Neuronal stem cell (in vitro differentiated cells): ENCODE results near the gene CLTA. TPM values are rescaled to one million over a fixed set of nuclear protein-coding genes. Genes with fewer than 3 reads are reported as not detected.

ENCODE experiments used
- DNase-seq: peaks from one replicate; pipeline ENCODE4 v3.0.0-alpha.2; 2013; ENCODE audit warnings: low spot score
- H2AFZ ChIP-seq: one replicate; pipeline ENCODE4 v1.6.1; 2013; ENCODE audit warnings: mild to moderate bottlenecking, low read length, inconsistent platforms
- H2AK5ac ChIP-seq: 2 replicates; pipeline ENCODE4 v1.6.1; 2013; ENCODE audit warnings: low read depth, mild to moderate bottlenecking, inconsistent platforms, low read length, moderate library complexity, mixed read lengths
- H2BK120ac ChIP-seq: 2 replicates; pipeline ENCODE4 v1.6.1; 2013; ENCODE audit warnings: low read depth, mild to moderate bottlenecking, inconsistent platforms, low read length, moderate library complexity, mixed read lengths
- H2BK12ac ChIP-seq: one replicate; pipeline ENCODE4 v1.6.1; 2013; ENCODE audit warnings: low read length, inconsistent platforms
- H2BK15ac ChIP-seq: 2 replicates; pipeline ENCODE4 v1.6.1; 2013; ENCODE audit warnings: mild to moderate bottlenecking, low read length, inconsistent platforms, mixed read lengths
- H2BK5ac ChIP-seq: one replicate; pipeline ENCODE4 v1.6.1; 2013; ENCODE audit warnings: inconsistent platforms, mild to moderate bottlenecking, low read length, moderate library complexity
- H3K14ac ChIP-seq: one replicate; pipeline ENCODE4 v1.6.1; 2013; ENCODE audit warnings: low read length, inconsistent platforms
- H3K18ac ChIP-seq: 2 replicates; pipeline ENCODE4 v1.6.1; 2013; ENCODE audit warnings: low read length, inconsistent platforms
- H3K23ac ChIP-seq: 2 replicates; pipeline ENCODE4 v1.6.1; 2013; ENCODE audit warnings: low read depth, mild to moderate bottlenecking, mixed read lengths, low read length, inconsistent platforms; ENCODE audit not compliant: poor library complexity
- H3K27ac ChIP-seq: replicated peaks from 3 replicates; pipeline ENCODE4 v1.5.1; 2013; ENCODE audit warnings: low read length, inconsistent platforms
- H3K27me3 ChIP-seq, 3 experiments: 2 replicates each; pipeline ENCODE4 v1.6.1; 2013; ENCODE audit warnings: low read length in 3 of 3, mild to moderate bottlenecking in 2 of 3, inconsistent platforms in 1 of 3, low read depth in 1 of 3, mixed read lengths in 1 of 3, moderate library complexity in 1 of 3; ENCODE audit not compliant: control insufficient read depth in 3 of 3, insufficient read depth in 3 of 3
- H3K36me3 ChIP-seq, 2 donors: replicated peaks in 1 of 2; 2 replicates each; pipeline ENCODE4 v1.6.1; 2013; ENCODE audit warnings: low read length in 2 of 2; ENCODE audit not compliant: control insufficient read depth in 2 of 2, insufficient read depth in 2 of 2
- H3K4ac ChIP-seq: 2 replicates; pipeline ENCODE4 v1.6.1; 2013; ENCODE audit warnings: inconsistent platforms, mild to moderate bottlenecking, low read length, moderate library complexity
- H3K4me1 ChIP-seq, 2 donors: 1 replicate in 1 of 2; 2 replicates in 1 of 2; pipeline ENCODE4 v1.6.1; 2013; ENCODE audit warnings: low read length in 2 of 2, low read depth in 1 of 2; ENCODE audit not compliant: control insufficient read depth in 2 of 2, insufficient read depth in 1 of 2
- H3K4me2 ChIP-seq: one replicate; pipeline ENCODE4 v1.6.1; 2013; ENCODE audit warnings: mild to moderate bottlenecking, low read length, inconsistent platforms; ENCODE audit not compliant: insufficient read depth, poor library complexity, severe bottlenecking
- H3K4me3 ChIP-seq, 2 donors: 2 replicates each; pipeline ENCODE4 v1.5.1; 2013; ENCODE audit warnings: low read length in 2 of 2, mild to moderate bottlenecking in 2 of 2, inconsistent platforms in 1 of 2, moderate library complexity in 1 of 2
- H3K79me1 ChIP-seq: one replicate; pipeline ENCODE4 v1.6.1; 2013; ENCODE audit warnings: low read depth, mild to moderate bottlenecking, inconsistent platforms, low read length, moderate library complexity
- H3K9ac ChIP-seq: one replicate; pipeline ENCODE4 v1.6.1; 2013; ENCODE audit warnings: mild to moderate bottlenecking, low read depth, low read length, inconsistent platforms; ENCODE audit not compliant: poor library complexity
- H3K9me3 ChIP-seq, 2 donors: replicated peaks in 1 of 2; 2 replicates each; pipeline versions ENCODE3 to v1.6.1; 2013; ENCODE audit warnings: low read length in 2 of 2, mild to moderate bottlenecking in 2 of 2, inconsistent platforms in 1 of 2, low read depth in 1 of 2, mixed read lengths in 1 of 2, moderate library complexity in 1 of 2; ENCODE audit not compliant: control insufficient read depth in 2 of 2, insufficient read depth in 1 of 2
- H4K8ac ChIP-seq: one replicate; pipeline ENCODE4 v1.6.1; 2013; ENCODE audit warnings: low read depth, mild to moderate bottlenecking, inconsistent platforms, low read length, moderate library complexity
- H4K91ac ChIP-seq: one replicate; pipeline ENCODE4 v1.6.1; 2013; ENCODE audit warnings: low read length, low read depth, mild to moderate bottlenecking, inconsistent platforms; ENCODE audit not compliant: poor library complexity
- WGBS, 2 donors: extraction: QIAGEN DNeasy Blood & Tissue Kit; methylation state at CpG; one replicate each; pipeline ENCODE4 v1.1.7; 2013; ENCODE audit warnings: missing lambda C conversion rate in 2 of 2, mixed read lengths in 1 of 2; ENCODE audit not compliant: insufficient read length in 2 of 2, insufficient replicate concordance in 1 of 2; ENCODE audit errors: extremely low coverage in 2 of 2; 5-methylcytosine and 5-hydroxymethylcytosine counted together
- polyA plus RNA-seq, 2 experiments: library from polyadenylated mRNA; stranded (reverse); fragments of 200-250 nt; gene quantifications; one replicate each; pipeline ENCODE4 v1.2.3, GENCODE V29; 2013

CLTA gene, protein sequence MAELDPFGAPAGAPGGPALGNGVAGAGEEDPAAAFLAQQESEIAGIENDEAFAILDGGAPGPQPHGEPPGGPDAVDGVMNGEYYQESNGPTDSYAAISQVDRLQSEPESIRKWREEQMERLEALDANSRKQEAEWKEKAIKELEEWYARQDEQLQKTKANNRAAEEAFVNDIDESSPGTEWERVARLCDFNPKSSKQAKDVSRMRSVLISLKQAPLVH
- polyA plus RNA-seq (2013, experiment 1 of 2): 191 TPM
- 183 TPM for polyA plus RNA-seq (2013, experiment 2 of 2)

GRCh38 chr9:36190388-36191289, at the start of gene CLTA:
CLTA (plus strand) TSS chr9:36190921; CDS start chr9:36191057, 136 bp downstream.
- Histone ChIP-seq H4K8ac (no peak within 1 kb of the TSS), H3K4me2 (peak within 1 kb of the TSS; percentile 76), H3K4ac (no peak within 1 kb of the TSS), H3K18ac (peak within 1 kb of the TSS; percentile 93), H4K91ac (no peak within 1 kb of the TSS), H3K79me1 (peaks cover 5% of the 10 kb centered on the region), H3K27ac (peak within 1 kb of the TSS; percentile 89), H3K4me1 (peaks cover 10 to 12% of the 10 kb centered on the region in 2 donors), H3K27me3 (no peaks in the 10 kb centered on the region), H3K23ac (peak within 1 kb of the TSS; percentile 94), H2BK15ac (no peak within 1 kb of the TSS), H2BK120ac (no peak within 1 kb of the TSS), H2BK5ac (peak within 1 kb of the TSS; percentile 75), H3K36me3 (peaks cover 2 to 28% of the 10 kb centered on the region in 2 donors), H3K9me3 (peaks cover 0 to 3% of the 10 kb centered on the region in 2 donors), H3K9ac (peak within 1 kb of the TSS; percentile 92), H2AFZ (peak within 1 kb of the TSS; percentile 89), H3K4me3 (peak within 1 kb of the TSS; percentile 81 to 98), H2BK12ac (no peak within 1 kb of the TSS), H2AK5ac (peak within 1 kb of the TSS; percentile 33), H3K14ac (peak within 1 kb of the TSS; percentile 43)
- no CpG with 5 or more reads among the region's 68 CpGs for WGBS, 2 donors
- peak; percentile 96 for DNase-seq

DNA sequence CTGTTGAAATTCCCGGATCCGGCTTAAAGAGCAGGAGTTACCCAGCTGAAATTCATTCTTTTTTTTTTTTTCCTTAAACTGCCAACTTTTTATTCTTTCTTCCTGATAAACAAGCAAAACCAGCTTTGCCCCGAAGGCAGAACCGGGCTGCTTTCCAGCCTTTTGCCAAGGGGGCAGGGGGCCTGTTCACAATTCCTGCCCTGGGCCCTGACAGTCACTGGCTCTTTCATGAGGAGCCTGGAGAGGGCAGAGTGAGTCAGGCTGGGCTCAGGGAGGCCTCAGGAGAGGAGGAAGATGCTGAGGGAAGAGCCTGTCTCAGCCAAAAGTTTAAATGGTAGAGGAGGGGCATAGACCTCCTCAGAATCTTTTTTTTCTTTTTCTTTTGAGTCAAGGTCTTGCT, 49.4 kb upstream of the CLTA start:
- no peak overlapping the region for H2BK5ac ChIP-seq
- H4K91ac ChIP-seq: no peak overlapping the region
- no peak overlapping the region for H3K9ac ChIP-seq
- H3K4me1 ChIP-seq: peaks cover 6 to 8% of the 10 kb centered on the region in 2 donors
- H3K27me3 ChIP-seq: peaks cover 0 to 10% (median 8%) of the 10 kb centered on the region in 3 experiments
- H3K14ac ChIP-seq: no peak overlapping the region
- no peaks in the 10 kb centered on the region for H3K79me1 ChIP-seq
- peaks cover 8 to 9% of the 10 kb centered on the region in 2 donors for H3K36me3 ChIP-seq
- no peak overlapping the region for H3K4me2 ChIP-seq
- no CpG with 5 or more reads among the region's 4 CpGs for WGBS, 2 donors
- H2AFZ ChIP-seq: no peak overlapping the region
- no peak overlapping the region for H3K18ac ChIP-seq
- DNase-seq: no peak
- H3K4me3 ChIP-seq: no peak overlapping the region
- no peak overlapping the region for H2BK15ac ChIP-seq
- H3K9me3 ChIP-seq: peaks cover 5 to 8% of the 10 kb centered on the region in 2 donors
- no peak overlapping the region for H2AK5ac ChIP-seq
- no peak overlapping the region for H3K23ac ChIP-seq
- H3K4ac ChIP-seq: no peak overlapping the region
- H2BK120ac ChIP-seq: no peak overlapping the region
- H3K27ac ChIP-seq: no peak overlapping the region
- H4K8ac ChIP-seq: no peak overlapping the region
- no peak overlapping the region for H2BK12ac ChIP-seq

DNA sequence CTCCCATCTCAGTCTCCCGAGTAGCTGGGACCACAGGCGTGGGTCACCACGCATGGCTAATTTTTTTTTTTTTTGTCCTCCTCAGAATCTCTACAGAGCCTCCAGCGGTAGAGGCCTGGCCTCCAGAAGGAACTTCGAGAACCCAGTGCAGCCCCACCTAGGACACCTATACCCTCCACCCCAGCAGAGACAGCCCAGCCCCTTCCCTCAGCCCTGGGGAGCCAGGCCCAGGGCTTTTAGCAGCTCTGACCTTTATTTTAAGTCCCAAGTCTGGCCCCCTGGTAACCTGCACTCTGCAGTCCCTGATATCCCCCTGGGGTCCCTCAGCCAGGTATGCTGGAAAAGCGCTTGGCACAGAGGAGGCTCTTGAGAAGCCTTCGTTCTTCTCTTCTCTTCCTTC, 49.0 kb upstream of the CLTA start:
- Histone ChIP-seq H3K23ac (peak overlapping the region; percentile 20), H3K4ac (no peak overlapping the region), H3K9me3 (peaks cover 6 to 8% of the 10 kb centered on the region in 2 donors), H3K18ac (no peak overlapping the region), H3K79me1 (no peaks in the 10 kb centered on the region), H2BK5ac (no peak overlapping the region), H3K4me1 (peaks cover 8% of the 10 kb centered on the region in 2 donors), H3K9ac (no peak overlapping the region), H3K36me3 (peaks cover 8 to 9% of the 10 kb centered on the region in 2 donors), H4K91ac (no peak overlapping the region), H2AK5ac (no peak overlapping the region), H2BK120ac (no peak overlapping the region), H3K4me2 (no peak overlapping the region), H3K27me3 (peaks cover 0 to 10% (median 8%) of the 10 kb centered on the region in 3 experiments), H4K8ac (no peak overlapping the region), H3K27ac (no peak overlapping the region), H2BK15ac (no peak overlapping the region), H2BK12ac (no peak overlapping the region), H2AFZ (no peak overlapping the region), H3K4me3 (no peak overlapping the region), H3K14ac (no peak overlapping the region)
- no peak for DNase-seq
- no CpG with 5 or more reads among the region's 7 CpGs for WGBS, 2 donors
